ENCODE measurements around the gene PXYLP1. TPM values are rescaled to one million over a fixed set of nuclear protein-coding genes. Genes with fewer than 3 reads are reported as not detected.

Gene PXYLP1
- total and polyA plus RNA-seq, 10 of the 15 experiments (the other 5 are each of a cell fraction or from before 2014, with no cell fraction given): 0.06 to 1.7 (median 0.35) TPM

GRCh38 chr3:141336672-141337522 is 105.3 kb downstream of the PXYLP1 start (continued):
- TF ChIP-seq, protein P1, sequence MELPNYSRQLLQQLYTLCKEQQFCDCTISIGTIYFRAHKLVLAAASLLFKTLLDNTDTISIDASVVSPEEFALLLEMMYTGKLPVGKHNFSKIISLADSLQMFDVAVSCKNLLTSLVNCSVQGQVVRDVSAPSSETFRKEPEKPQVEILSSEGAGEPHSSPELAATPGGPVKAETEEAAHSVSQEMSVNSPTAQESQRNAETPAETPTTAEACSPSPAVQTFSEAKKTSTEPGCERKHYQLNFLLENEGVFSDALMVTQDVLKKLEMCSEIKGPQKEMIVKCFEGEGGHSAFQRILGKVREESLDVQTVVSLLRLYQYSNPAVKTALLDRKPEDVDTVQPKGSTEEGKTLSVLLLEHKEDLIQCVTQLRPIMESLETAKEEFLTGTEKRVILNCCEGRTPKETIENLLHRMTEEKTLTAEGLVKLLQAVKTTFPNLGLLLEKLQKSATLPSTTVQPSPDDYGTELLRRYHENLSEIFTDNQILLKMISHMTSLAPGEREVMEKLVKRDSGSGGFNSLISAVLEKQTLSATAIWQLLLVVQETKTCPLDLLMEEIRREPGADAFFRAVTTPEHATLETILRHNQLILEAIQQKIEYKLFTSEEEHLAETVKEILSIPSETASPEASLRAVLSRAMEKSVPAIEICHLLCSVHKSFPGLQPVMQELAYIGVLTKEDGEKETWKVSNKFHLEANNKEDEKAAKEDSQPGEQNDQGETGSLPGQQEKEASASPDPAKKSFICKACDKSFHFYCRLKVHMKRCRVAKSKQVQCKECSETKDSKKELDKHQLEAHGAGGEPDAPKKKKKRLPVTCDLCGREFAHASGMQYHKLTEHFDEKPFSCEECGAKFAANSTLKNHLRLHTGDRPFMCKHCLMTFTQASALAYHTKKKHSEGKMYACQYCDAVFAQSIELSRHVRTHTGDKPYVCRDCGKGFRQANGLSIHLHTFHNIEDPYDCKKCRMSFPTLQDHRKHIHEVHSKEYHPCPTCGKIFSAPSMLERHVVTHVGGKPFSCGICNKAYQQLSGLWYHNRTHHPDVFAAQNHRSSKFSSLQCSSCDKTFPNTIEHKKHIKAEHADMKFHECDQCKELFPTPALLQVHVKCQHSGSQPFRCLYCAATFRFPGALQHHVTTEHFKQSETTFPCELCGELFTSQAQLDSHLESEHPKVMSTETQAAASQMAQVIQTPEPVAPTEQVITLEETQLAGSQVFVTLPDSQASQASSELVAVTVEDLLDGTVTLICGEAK (IDR thresholded peaks at IDR 0.05; ENCODE audit: borderline replicate concordance): no peak
- TF ChIP-seq CHD2 (IDR thresholded peaks at IDR 0.05; ENCODE audit: borderline replicate concordance, low read depth, low read length): peak; percentile 19
- TF ChIP-seq, protein P2, sequence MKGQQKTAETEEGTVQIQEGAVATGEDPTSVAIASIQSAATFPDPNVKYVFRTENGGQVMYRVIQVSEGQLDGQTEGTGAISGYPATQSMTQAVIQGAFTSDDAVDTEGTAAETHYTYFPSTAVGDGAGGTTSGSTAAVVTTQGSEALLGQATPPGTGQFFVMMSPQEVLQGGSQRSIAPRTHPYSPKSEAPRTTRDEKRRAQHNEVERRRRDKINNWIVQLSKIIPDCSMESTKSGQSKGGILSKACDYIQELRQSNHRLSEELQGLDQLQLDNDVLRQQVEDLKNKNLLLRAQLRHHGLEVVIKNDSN (IDR thresholded peaks at IDR 0.05; ENCODE audit: borderline replicate concordance, extremely low read length, insufficient read depth, low read depth, low read length): no peak
- TF ChIP-seq, protein P3, sequence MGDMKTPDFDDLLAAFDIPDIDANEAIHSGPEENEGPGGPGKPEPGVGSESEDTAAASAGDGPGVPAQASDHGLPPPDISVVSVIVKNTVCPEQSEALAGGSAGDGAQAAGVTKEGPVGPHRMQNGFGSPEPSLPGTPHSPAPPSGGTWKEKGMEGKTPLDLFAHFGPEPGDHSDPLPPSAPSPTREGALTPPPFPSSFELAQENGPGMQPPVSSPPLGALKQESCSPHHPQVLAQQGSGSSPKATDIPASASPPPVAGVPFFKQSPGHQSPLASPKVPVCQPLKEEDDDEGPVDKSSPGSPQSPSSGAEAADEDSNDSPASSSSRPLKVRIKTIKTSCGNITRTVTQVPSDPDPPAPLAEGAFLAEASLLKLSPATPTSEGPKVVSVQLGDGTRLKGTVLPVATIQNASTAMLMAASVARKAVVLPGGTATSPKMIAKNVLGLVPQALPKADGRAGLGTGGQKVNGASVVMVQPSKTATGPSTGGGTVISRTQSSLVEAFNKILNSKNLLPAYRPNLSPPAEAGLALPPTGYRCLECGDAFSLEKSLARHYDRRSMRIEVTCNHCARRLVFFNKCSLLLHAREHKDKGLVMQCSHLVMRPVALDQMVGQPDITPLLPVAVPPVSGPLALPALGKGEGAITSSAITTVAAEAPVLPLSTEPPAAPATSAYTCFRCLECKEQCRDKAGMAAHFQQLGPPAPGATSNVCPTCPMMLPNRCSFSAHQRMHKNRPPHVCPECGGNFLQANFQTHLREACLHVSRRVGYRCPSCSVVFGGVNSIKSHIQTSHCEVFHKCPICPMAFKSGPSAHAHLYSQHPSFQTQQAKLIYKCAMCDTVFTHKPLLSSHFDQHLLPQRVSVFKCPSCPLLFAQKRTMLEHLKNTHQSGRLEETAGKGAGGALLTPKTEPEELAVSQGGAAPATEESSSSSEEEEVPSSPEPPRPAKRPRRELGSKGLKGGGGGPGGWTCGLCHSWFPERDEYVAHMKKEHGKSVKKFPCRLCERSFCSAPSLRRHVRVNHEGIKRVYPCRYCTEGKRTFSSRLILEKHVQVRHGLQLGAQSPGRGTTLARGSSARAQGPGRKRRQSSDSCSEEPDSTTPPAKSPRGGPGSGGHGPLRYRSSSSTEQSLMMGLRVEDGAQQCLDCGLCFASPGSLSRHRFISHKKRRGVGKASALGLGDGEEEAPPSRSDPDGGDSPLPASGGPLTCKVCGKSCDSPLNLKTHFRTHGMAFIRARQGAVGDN (IDR thresholded peaks at IDR 0.05): peak; percentile 68
- TF ChIP-seq ZNF217 (IDR thresholded peaks at IDR 0.05): 0 out of 2 replicates have a peak, but pooled peaks have one; percentile 8
- TF ChIP-seq RCOR1 (conservative IDR thresholded peaks at IDR 0.05; ENCODE audit: low read depth, low read length): no peak
- TF ChIP-seq GABPA (IDR thresholded peaks at IDR 0.05; ENCODE audit: low read depth): 0 out of 2 replicates have a peak, but pooled peaks have one; percentile 1
- TF ChIP-seq, protein P4, sequence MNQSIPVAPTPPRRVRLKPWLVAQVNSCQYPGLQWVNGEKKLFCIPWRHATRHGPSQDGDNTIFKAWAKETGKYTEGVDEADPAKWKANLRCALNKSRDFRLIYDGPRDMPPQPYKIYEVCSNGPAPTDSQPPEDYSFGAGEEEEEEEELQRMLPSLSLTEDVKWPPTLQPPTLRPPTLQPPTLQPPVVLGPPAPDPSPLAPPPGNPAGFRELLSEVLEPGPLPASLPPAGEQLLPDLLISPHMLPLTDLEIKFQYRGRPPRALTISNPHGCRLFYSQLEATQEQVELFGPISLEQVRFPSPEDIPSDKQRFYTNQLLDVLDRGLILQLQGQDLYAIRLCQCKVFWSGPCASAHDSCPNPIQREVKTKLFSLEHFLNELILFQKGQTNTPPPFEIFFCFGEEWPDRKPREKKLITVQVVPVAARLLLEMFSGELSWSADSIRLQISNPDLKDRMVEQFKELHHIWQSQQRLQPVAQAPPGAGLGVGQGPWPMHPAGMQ (IDR thresholded peaks at IDR 0.05; ENCODE audit: borderline replicate concordance): no peak
- no peak for TF ChIP-seq NKRF (conservative IDR thresholded peaks at IDR 0.05)
- no peak for TF ChIP-seq RFX5 (IDR thresholded peaks at IDR 0.05; ENCODE audit: low read depth, low read length)
- TF ChIP-seq, protein P5, sequence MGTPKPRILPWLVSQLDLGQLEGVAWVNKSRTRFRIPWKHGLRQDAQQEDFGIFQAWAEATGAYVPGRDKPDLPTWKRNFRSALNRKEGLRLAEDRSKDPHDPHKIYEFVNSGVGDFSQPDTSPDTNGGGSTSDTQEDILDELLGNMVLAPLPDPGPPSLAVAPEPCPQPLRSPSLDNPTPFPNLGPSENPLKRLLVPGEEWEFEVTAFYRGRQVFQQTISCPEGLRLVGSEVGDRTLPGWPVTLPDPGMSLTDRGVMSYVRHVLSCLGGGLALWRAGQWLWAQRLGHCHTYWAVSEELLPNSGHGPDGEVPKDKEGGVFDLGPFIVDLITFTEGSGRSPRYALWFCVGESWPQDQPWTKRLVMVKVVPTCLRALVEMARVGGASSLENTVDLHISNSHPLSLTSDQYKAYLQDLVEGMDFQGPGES (IDR thresholded peaks at IDR 0.05): no peak
- TF ChIP-seq KDM1A (IDR thresholded peaks at IDR 0.05; ENCODE audit: borderline replicate concordance): no peak
- no peak; the same call in none of the 2 replicates for TF ChIP-seq POLR2AphosphoS5 (IDR thresholded peaks at IDR 0.05; ENCODE audit: low read length)
- peak in 1 of 2 experiments; percentile 38; a peak in 1 of 4 replicates for TF ChIP-seq CEBPB (IDR thresholded peaks at IDR 0.05; ENCODE audit: borderline replicate concordance in 1 of 2, low read depth in 2 of 2, low read length in 2 of 2)

All from GM12878 (cell line).